BE2C (cell line): ENCODE results near the gene ORC2. TPM values are rescaled to one million over a fixed set of nuclear protein-coding genes. Genes with fewer than 3 reads are reported as not detected.

Source experiments
- DNase-seq: peaks from one replicate; pipeline ENCODE4 v3.0.0-alpha.2; 2020
- H3K27me3 ChIP-seq: fragments of 250-450 bp; sonication (Bioruptor Pico); 2 replicates; pipeline ENCODE4 v1.5.1; 2020; ENCODE audit warnings: mild to moderate bottlenecking
- H3K36me3 ChIP-seq: fragments of 250-450 bp; sonication (Bioruptor Pico); 2 replicates; pipeline ENCODE4 v1.5.1; 2020; ENCODE audit warnings: mild to moderate bottlenecking
- H3K4me1 ChIP-seq: fragments of 250-450 bp; sonication (Bioruptor Pico); 2 replicates; pipeline ENCODE4 v1.5.1; 2020
- H3K4me3 ChIP-seq: 2 replicates; pipeline ENCODE4 v1.5.1; 2011; ENCODE audit warnings: low read depth, low read length
- H3K9me3 ChIP-seq: fragments of 250-450 bp; sonication (Bioruptor Pico); 2 replicates; pipeline ENCODE4 v1.5.1; 2020
- CTCF ChIP-seq: IDR thresholded peaks from 2 replicates; pipeline ENCODE4 v1.5.1; 2012; ENCODE audit warnings: mild to moderate bottlenecking, low read depth, low read length
- polyA plus RNA-seq: library from polyadenylated mRNA; unstranded; fragments of >200 nt; gene quantifications from one replicate; pipeline ENCODE4 v1.2.1, GENCODE V29; 2012; ENCODE audit warnings: low read depth, missing spikeins; ENCODE audit not compliant: insufficient read length, insufficient read depth

Gene ORC2
- polyA plus RNA-seq, result 15.9 TPM

- Histone ChIP-seq H3K4me1 (peaks cover 7% of the 10 kb centered on the region), H3K36me3 (peaks cover 3% of the 10 kb centered on the region), H3K9me3 (no peaks in the 10 kb centered on the region), H3K27me3 (no peaks in the 10 kb centered on the region), H3K4me3 (peak within 1 kb of the TSS; percentile 70)
- peak; percentile 67 for TF ChIP-seq CTCF
- DNase-seq, result peak; percentile 95
Measured at GRCh38 chr2:200963124-200963917, at the start of gene ORC2. TSS of gene ORC2 (minus strand) at chr2:200963660. CDS start at chr2:200958123, 5,537 bp downstream.

- no peak for TF ChIP-seq CTCF
- no peak for DNase-seq
- Histone ChIP-seq H3K9me3 (no peaks in the 10 kb centered on the region), H3K27me3 (no peaks in the 10 kb centered on the region), H3K4me3 (no peak overlapping the region), H3K36me3 (0 out of 2 replicates have a peak, but pooled peaks cover 3% of the 10 kb centered on the region), H3K4me1 (0 out of 2 replicates have a peak, but pooled peaks cover 2% of the 10 kb centered on the region)
Measured at GRCh38 chr2:201008296-201008829, 44.9 kb upstream of the ORC2 start.

DNA sequence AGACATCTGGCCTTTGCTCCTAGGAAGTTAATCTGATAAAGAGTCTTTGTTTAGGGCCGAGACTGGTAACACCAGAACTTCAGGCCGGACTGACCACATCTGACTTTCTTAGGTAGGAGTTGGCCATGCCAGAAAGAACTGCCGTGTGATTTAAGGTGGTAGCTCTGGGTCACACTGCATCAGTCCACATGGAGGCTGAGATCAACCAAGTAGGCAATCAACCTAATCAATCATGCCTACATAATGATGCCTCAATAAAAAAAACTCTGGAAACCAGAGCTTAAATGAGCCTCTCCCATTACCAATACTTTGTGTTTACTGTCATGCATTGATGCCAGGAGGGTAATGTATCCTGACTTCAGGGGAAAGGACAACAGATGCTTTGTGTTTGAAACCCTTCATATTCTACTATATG, 44.1 kb upstream of the ORC2 start:
- 0 out of 2 replicates have a peak, but pooled peaks cover 2% of the 10 kb centered on the region for H3K4me1 ChIP-seq
- DNase-seq, result no peak
- H3K36me3 ChIP-seq, result 0 out of 2 replicates have a peak, but pooled peaks cover 3% of the 10 kb centered on the region
- H3K9me3 ChIP-seq, result no peaks in the 10 kb centered on the region
- H3K4me3 ChIP-seq, result no peak overlapping the region
- no peak for TF ChIP-seq CTCF
- no peaks in the 10 kb centered on the region for H3K27me3 ChIP-seq

GRCh38 chr2:201006704-201007103, 43.2 kb upstream of the ORC2 start:
- no peaks in the 10 kb centered on the region for H3K9me3 ChIP-seq
- no peak for TF ChIP-seq CTCF
- H3K27me3 ChIP-seq, result no peaks in the 10 kb centered on the region
- H3K36me3 ChIP-seq, result 0 out of 2 replicates have a peak, but pooled peaks cover 3% of the 10 kb centered on the region
- H3K4me1 ChIP-seq, result 0 out of 2 replicates have a peak, but pooled peaks cover 2% of the 10 kb centered on the region
- H3K4me3 ChIP-seq, result no peak overlapping the region
- no peak for DNase-seq

- no peaks in the 10 kb centered on the region for H3K27me3 ChIP-seq
- H3K4me3 ChIP-seq, result no peak overlapping the region
- 0 out of 2 replicates have a peak, but pooled peaks cover 2% of the 10 kb centered on the region for H3K4me1 ChIP-seq
- H3K9me3 ChIP-seq, result no peaks in the 10 kb centered on the region
- no peak for TF ChIP-seq CTCF
- 0 out of 2 replicates have a peak, but pooled peaks cover 3% of the 10 kb centered on the region for H3K36me3 ChIP-seq
- peak; percentile 69 for DNase-seq
Measured at GRCh38 chr2:201004370-201004769, 40.9 kb upstream of the ORC2 start.
